K562 (cell line): Measurements from ENCODE around the gene FRG2. TPM values are rescaled to one million over a fixed set of nuclear protein-coding genes. Genes with fewer than 3 reads are reported as not detected.

ENCODE experiments used
- ATAC-seq: fragments of 200-7000 bp; cut with Tn5 transposase; 3 replicates; pipeline ENCODE4 v1.9.1; 2020; ENCODE audit warnings: moderate library complexity
- BruUV-seq: library from RNA; stranded (reverse); fragments of 400-500 nt; replicated peaks from 2 replicates; lab custom pipeline; 2021; lab: Mats Ljungman, UMichigan
- CTCF ChIA-PET: fragments of 300-600 bp; formaldehyde crosslinking; extraction: SDS; loops from one replicate; lab custom pipeline; 2021; ENCODE audit warnings: low intra/inter-chr PET ratio; lab: Yijun Ruan, JAX
- POLR2A ChIA-PET: fragments of 300-600, 350-650 bp; sonication (Branson Sonifier 250); formaldehyde crosslinking; extraction: SDS; loops from one replicate; lab custom pipeline; 2021; ENCODE audit warnings: antibody characterized with exemption, inconsistent platforms; lab: Yijun Ruan, JAX
- DNase-seq, 4 experiments: peaks; one replicate each; pipeline versions ENCODE4 v3.0.0 to v3.0.0-alpha.2; 2011 to 2018; ENCODE audit warnings: low spot score in 3 of 4, mixed read lengths in 3 of 4; ENCODE audit errors: extremely low read depth in 1 of 4
- FAIRE-seq: peaks from 2 replicates; lab custom pipeline; 2011; peaks lifted over from hg19 to GRCh38; lab: Jason Lieb, UNC
- H2AFZ ChIP-seq: 2 replicates; pipeline ENCODE4 v1.6.0; 2011; ENCODE audit warnings: low read depth, low read length, control low read depth, inconsistent platforms
- H3K27ac ChIP-seq: fragments of 200-600 bp; 3 replicates; pipeline ENCODE4 v1.8.0; 2011; ENCODE audit warnings: low read depth, mild to moderate bottlenecking, control low read depth, inconsistent platforms, low read length, moderate library complexity, mixed read lengths; ENCODE audit errors: extremely low read depth
- H3K27me3 ChIP-seq, 2 experiments: fragments of 300-600 bp in 1 of 2; 2 replicates in 1 of 2; 3 replicates in 1 of 2; pipeline versions ENCODE4 v1.6.0 to v1.8.0; 2011; ENCODE audit warnings: inconsistent platforms in 2 of 2, low read length in 2 of 2, mild to moderate bottlenecking in 1 of 2, mixed read lengths in 1 of 2, moderate library complexity in 1 of 2; ENCODE audit not compliant: control insufficient read depth in 2 of 2, insufficient read depth in 2 of 2
- H3K36me3 ChIP-seq: fragments of 300-600 bp; 3 replicates; pipeline ENCODE4 v1.8.0; 2011; ENCODE audit warnings: mild to moderate bottlenecking, low read length, inconsistent platforms; ENCODE audit not compliant: control insufficient read depth, insufficient read depth
- H3K4me1 ChIP-seq, 2 experiments: fragments of 200-600 bp in 1 of 2; replicated peaks in 1 of 2; 2 replicates in 1 of 2; 3 replicates in 1 of 2; pipeline versions ENCODE4 v1.5.1 to v1.8.0; 2011; ENCODE audit warnings: inconsistent platforms in 2 of 2, low read length in 2 of 2, mild to moderate bottlenecking in 1 of 2, mixed read lengths in 1 of 2, moderate library complexity in 1 of 2; ENCODE audit not compliant: control insufficient read depth in 2 of 2, insufficient read depth in 2 of 2
- H3K4me2 ChIP-seq: 2 replicates; pipeline ENCODE4 v1.6.1; 2011; ENCODE audit warnings: low read length, control low read depth, inconsistent platforms, mixed read lengths; ENCODE audit not compliant: insufficient read depth
- H3K4me3 ChIP-seq: fragments of 200-600 bp; sonication (generic), shearing (Covaris generic); 2 replicates; pipeline ENCODE4 v1.5.1; 2016; ENCODE audit warnings: control low read depth, inconsistent platforms
- H3K79me2 ChIP-seq: fragments of 200-600 bp; 3 replicates; pipeline ENCODE4 v1.8.0; 2011; ENCODE audit warnings: low read length, inconsistent platforms; ENCODE audit not compliant: control insufficient read depth, insufficient read depth
- H3K9ac ChIP-seq, 2 experiments: 2 replicates each; pipeline versions ENCODE4 v1.6.0 to v1.6.1; 2011; ENCODE audit warnings: low read depth in 2 of 2, low read length in 2 of 2, control low read depth in 1 of 2, inconsistent platforms in 1 of 2, mild to moderate bottlenecking in 1 of 2, mixed read lengths in 1 of 2; ENCODE audit not compliant: insufficient read depth in 1 of 2
- H3K9me1 ChIP-seq: one replicate; pipeline ENCODE4 v1.6.0; 2011; ENCODE audit warnings: inconsistent platforms, mild to moderate bottlenecking, low read length, moderate library complexity; ENCODE audit not compliant: control insufficient read depth, insufficient read depth
- H3K9me3 ChIP-seq: replicated peaks from 2 replicates; pipeline ENCODE4 v1.5.1; 2011; ENCODE audit warnings: low read depth, low read length, inconsistent platforms; ENCODE audit not compliant: control insufficient read depth, insufficient read depth
- H4K20me1 ChIP-seq: replicated peaks from 2 replicates; pipeline ENCODE4 v1.6.1; 2011; ENCODE audit warnings: low read length, inconsistent platforms, mixed read lengths; ENCODE audit not compliant: control insufficient read depth, insufficient read depth
- NEUROD1 ChIP-seq: fragments of 150-350 bp; IDR thresholded peaks from 2 replicates; pipeline ENCODE4 v1.6.1; 2014; ENCODE audit warnings: borderline replicate concordance, low read length, low read depth; ENCODE audit not compliant: partially characterized antibody
- NR3C1 ChIP-seq: sonication (generic); formaldehyde crosslinking; IDR thresholded peaks from 2 replicates; pipeline ENCODE4 v1.8.1; 2022; ENCODE audit warnings: missing genetic modification reagents
- PCBP1 ChIP-seq: fragments of 200-400 bp; formaldehyde crosslinking; IDR thresholded peaks from 2 replicates; pipeline ENCODE4 v1.6.1; 2018; ENCODE audit warnings: mild to moderate bottlenecking, low read depth, low read length; ENCODE audit not compliant: poor library complexity, severe bottlenecking
- ZFX ChIP-seq: sonication (generic); formaldehyde crosslinking; IDR thresholded peaks from 2 replicates; pipeline ENCODE4 v1.8.0; 2022; ENCODE audit warnings: mild to moderate bottlenecking, missing genetic modification reagents, moderate library complexity
- WGBS: fragments of 100-300 bp; shearing (Covaris generic); methylation state at CpG from one replicate; pipeline ENCODE4 v1.1.6; 2016; ENCODE audit warnings: low coverage, mixed read lengths; ENCODE audit not compliant: insufficient coverage; ENCODE audit errors: missing lambda C conversion rate; 5-methylcytosine and 5-hydroxymethylcytosine counted together
- in situ Hi-C: fragments of 300-500 bp; cut with MboI; formaldehyde crosslinking; loops from 4 replicates; pipeline ENCODE4 v1.15.0; 2018; ENCODE audit warnings: inconsistent platforms, mixed read lengths
- intact Hi-C: fragments of 100-400 bp; cut with micrococcal nuclease; formaldehyde crosslinking; loops from 2 replicates; pipeline ENCODE4 v1.14.2; 2022
- polyA plus RNA-seq, 8 experiments: library from polyadenylated mRNA; depleted of rRNA in 4 of 8; stranded (reverse) in 5 of 8; unstranded in 3 of 8; fragments of >200 nt; fragmentation: Nextera tagmentation in 2 of 8; fragmentation: Illumina TruSeq in 1 of 8; extraction: Ambion mirVana in 2 of 8; extraction: Trizol in 1 of 8; gene quantifications; 2 replicates each; pipeline versions ENCODE4 v1.2.1 to v1.2.3, GENCODE V29; 2011 to 2014; ENCODE audit warnings: inconsistent platforms in 1 of 8, missing spikeins in 1 of 8
- total RNA-seq, 7 experiments: library from RNA; depleted of rRNA in 6 of 7; stranded (reverse); fragments of >200 nt in 6 of 7; fragmentation: Illumina TruSeq in 2 of 7; extraction: Trizol in 2 of 7; gene quantifications; 2 replicates each; pipeline versions ENCODE4 v1.2.1 to v1.2.3, GENCODE V29; 2011 to 2021; ENCODE audit warnings: low replicate concordance in 1 of 7
- TF ChIP-seq, protein P1 (sequence below), 2 experiments: IDR thresholded peaks; 2 replicates each; pipeline ENCODE4 v1.6.1; 2012; ENCODE audit warnings: improper control_type of control experiment in 2 of 2, low read depth in 2 of 2, low read length in 2 of 2, borderline replicate concordance in 1 of 2
- TF ChIP-seq, protein P2 (sequence below): fragments of 450-650 bp; IDR thresholded peaks from 2 replicates; pipeline ENCODE4 v1.6.1; 2016; ENCODE audit warnings: mild to moderate bottlenecking, moderate library complexity

The FRG2 gene
- total and polyA plus RNA-seq, 9 of the 15 experiments (the other 6 are each of a cell fraction or from before 2014, with no cell fraction given) = 0.07 to 0.13 (median 0.10) TPM; not detected in 5

DNA sequence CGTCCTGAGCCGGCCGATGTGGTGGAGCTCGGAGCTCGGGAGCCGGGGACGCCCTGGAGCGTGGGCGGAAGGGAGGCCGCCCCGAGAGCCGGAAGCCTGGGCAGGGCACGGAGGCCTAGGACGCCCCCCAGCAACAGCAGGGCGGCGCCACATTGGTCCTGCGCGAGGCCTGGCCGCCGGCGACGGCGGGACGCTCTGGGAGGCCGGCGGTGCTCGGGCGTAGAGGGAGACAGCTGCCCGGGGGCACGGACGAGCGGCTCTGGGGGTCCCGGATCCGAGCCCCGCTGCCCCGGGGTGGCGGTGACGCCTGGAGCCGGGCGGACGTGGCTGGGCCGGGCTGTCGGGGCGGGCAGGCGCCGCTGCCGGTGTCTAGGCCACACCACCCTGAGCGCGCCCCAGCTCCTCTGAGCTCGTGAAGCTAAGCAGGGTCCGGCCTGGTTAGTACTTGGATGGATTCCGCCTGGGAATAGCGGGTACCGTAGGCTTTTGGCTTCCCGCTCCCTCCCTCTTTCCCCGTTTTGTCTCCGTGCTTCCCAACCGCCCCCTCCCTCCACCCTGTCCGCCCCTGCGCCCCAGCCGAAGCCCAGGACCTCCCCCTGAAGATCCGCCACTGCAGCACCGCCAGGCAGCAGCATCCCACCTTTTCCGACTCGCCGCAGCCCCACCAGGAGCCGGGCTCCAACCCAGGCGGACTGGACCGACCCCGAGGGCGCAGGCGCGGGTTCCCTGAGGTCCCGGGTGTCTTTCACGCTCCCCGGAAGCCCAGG is 12.1 kb downstream of the FRG2 start:
- ChIA-PET CTCF (no interaction called here), POLR2A (no interaction called here)
- no peaks in the 10 kb centered on the region for H3K9me3 ChIP-seq
- DNase-seq (peak; percentile 45 to 64 (median 56)), ATAC-seq (peak; percentile 96), FAIRE-seq (no peak)
- intact Hi-C loops = no loop called here
- H4K20me1 ChIP-seq = no peaks in the 10 kb centered on the region
- H2AFZ ChIP-seq = peak overlapping the region; percentile 81
- no peaks in the 10 kb centered on the region for H3K36me3 ChIP-seq
- H3K4me2 ChIP-seq = peak overlapping the region; percentile 37
- in situ Hi-C loops = no loop called here
- 10% methylated on average over 43 of the region's 76 CpGs for WGBS
- peak overlapping the region; percentile 32; the same call in 1 of the 3 replicates for H3K27ac ChIP-seq
- H3K79me2 ChIP-seq = no peaks in the 10 kb centered on the region
- peak overlapping the region; percentile 41 to 46; a peak in 3 of 4 replicates for H3K9ac ChIP-seq
- no peaks in the 10 kb centered on the region for H3K9me1 ChIP-seq
- H3K4me1 ChIP-seq = peaks cover 0 to 17% of the 10 kb centered on the region in 2 experiments; a peak in 2 of 5 replicates
- no TSS peak for BruUV-seq
- H3K4me3 ChIP-seq = peak overlapping the region; percentile 35
- H3K27me3 ChIP-seq = peaks cover 0 to 22% of the 10 kb centered on the region in 2 experiments; a peak in 3 of 5 replicates
- TF ChIP-seq PCBP1 (peak; percentile 38), NEUROD1 (no peak), NR3C1 (no peak), ZFX (CRISPR knock-in tag) (peak; percentile 62)
- TF ChIP-seq, protein P1, sequence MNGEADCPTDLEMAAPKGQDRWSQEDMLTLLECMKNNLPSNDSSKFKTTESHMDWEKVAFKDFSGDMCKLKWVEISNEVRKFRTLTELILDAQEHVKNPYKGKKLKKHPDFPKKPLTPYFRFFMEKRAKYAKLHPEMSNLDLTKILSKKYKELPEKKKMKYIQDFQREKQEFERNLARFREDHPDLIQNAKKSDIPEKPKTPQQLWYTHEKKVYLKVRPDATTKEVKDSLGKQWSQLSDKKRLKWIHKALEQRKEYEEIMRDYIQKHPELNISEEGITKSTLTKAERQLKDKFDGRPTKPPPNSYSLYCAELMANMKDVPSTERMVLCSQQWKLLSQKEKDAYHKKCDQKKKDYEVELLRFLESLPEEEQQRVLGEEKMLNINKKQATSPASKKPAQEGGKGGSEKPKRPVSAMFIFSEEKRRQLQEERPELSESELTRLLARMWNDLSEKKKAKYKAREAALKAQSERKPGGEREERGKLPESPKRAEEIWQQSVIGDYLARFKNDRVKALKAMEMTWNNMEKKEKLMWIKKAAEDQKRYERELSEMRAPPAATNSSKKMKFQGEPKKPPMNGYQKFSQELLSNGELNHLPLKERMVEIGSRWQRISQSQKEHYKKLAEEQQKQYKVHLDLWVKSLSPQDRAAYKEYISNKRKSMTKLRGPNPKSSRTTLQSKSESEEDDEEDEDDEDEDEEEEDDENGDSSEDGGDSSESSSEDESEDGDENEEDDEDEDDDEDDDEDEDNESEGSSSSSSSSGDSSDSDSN (IDR thresholded peaks at IDR 0.05; ENCODE audit: borderline replicate concordance in 1 of 2, low read depth in 2 of 2, low read length in 2 of 2) = peak in 1 of 2 experiments; percentile 54; a peak in 1 of 4 replicates
- TF ChIP-seq, protein P2, sequence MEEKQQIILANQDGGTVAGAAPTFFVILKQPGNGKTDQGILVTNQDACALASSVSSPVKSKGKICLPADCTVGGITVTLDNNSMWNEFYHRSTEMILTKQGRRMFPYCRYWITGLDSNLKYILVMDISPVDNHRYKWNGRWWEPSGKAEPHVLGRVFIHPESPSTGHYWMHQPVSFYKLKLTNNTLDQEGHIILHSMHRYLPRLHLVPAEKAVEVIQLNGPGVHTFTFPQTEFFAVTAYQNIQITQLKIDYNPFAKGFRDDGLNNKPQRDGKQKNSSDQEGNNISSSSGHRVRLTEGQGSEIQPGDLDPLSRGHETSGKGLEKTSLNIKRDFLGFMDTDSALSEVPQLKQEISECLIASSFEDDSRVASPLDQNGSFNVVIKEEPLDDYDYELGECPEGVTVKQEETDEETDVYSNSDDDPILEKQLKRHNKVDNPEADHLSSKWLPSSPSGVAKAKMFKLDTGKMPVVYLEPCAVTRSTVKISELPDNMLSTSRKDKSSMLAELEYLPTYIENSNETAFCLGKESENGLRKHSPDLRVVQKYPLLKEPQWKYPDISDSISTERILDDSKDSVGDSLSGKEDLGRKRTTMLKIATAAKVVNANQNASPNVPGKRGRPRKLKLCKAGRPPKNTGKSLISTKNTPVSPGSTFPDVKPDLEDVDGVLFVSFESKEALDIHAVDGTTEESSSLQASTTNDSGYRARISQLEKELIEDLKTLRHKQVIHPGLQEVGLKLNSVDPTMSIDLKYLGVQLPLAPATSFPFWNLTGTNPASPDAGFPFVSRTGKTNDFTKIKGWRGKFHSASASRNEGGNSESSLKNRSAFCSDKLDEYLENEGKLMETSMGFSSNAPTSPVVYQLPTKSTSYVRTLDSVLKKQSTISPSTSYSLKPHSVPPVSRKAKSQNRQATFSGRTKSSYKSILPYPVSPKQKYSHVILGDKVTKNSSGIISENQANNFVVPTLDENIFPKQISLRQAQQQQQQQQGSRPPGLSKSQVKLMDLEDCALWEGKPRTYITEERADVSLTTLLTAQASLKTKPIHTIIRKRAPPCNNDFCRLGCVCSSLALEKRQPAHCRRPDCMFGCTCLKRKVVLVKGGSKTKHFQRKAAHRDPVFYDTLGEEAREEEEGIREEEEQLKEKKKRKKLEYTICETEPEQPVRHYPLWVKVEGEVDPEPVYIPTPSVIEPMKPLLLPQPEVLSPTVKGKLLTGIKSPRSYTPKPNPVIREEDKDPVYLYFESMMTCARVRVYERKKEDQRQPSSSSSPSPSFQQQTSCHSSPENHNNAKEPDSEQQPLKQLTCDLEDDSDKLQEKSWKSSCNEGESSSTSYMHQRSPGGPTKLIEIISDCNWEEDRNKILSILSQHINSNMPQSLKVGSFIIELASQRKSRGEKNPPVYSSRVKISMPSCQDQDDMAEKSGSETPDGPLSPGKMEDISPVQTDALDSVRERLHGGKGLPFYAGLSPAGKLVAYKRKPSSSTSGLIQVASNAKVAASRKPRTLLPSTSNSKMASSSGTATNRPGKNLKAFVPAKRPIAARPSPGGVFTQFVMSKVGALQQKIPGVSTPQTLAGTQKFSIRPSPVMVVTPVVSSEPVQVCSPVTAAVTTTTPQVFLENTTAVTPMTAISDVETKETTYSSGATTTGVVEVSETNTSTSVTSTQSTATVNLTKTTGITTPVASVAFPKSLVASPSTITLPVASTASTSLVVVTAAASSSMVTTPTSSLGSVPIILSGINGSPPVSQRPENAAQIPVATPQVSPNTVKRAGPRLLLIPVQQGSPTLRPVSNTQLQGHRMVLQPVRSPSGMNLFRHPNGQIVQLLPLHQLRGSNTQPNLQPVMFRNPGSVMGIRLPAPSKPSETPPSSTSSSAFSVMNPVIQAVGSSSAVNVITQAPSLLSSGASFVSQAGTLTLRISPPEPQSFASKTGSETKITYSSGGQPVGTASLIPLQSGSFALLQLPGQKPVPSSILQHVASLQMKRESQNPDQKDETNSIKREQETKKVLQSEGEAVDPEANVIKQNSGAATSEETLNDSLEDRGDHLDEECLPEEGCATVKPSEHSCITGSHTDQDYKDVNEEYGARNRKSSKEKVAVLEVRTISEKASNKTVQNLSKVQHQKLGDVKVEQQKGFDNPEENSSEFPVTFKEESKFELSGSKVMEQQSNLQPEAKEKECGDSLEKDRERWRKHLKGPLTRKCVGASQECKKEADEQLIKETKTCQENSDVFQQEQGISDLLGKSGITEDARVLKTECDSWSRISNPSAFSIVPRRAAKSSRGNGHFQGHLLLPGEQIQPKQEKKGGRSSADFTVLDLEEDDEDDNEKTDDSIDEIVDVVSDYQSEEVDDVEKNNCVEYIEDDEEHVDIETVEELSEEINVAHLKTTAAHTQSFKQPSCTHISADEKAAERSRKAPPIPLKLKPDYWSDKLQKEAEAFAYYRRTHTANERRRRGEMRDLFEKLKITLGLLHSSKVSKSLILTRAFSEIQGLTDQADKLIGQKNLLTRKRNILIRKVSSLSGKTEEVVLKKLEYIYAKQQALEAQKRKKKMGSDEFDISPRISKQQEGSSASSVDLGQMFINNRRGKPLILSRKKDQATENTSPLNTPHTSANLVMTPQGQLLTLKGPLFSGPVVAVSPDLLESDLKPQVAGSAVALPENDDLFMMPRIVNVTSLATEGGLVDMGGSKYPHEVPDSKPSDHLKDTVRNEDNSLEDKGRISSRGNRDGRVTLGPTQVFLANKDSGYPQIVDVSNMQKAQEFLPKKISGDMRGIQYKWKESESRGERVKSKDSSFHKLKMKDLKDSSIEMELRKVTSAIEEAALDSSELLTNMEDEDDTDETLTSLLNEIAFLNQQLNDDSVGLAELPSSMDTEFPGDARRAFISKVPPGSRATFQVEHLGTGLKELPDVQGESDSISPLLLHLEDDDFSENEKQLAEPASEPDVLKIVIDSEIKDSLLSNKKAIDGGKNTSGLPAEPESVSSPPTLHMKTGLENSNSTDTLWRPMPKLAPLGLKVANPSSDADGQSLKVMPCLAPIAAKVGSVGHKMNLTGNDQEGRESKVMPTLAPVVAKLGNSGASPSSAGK = peak; percentile 58; the same call in 1 of the 2 replicates
